Type B pancreatic cell (in vitro differentiated cells): ENCODE data around the gene IL36RN. TPM values are rescaled to one million over a fixed set of nuclear protein-coding genes. Genes with fewer than 3 reads are reported as not detected.

Experiments
- DNase-seq: peaks from one replicate; pipeline ENCODE4 v3.0.0; 2021; ENCODE audit warnings: mixed read lengths; ENCODE audit not compliant: unreplicated experiment; ENCODE audit errors: extremely low spot score
- H3K27ac Mint-ChIP-seq: 2 replicates; pipeline ENCODE4 v1.8.0; 2021; ENCODE audit warnings: mild to moderate bottlenecking, mixed read lengths
- H3K27me3 Mint-ChIP-seq: 2 replicates; pipeline ENCODE4 v1.8.0; 2021; ENCODE audit warnings: mixed read lengths
- H3K36me3 Mint-ChIP-seq: 2 replicates; pipeline ENCODE4 v1.8.0; 2021; ENCODE audit warnings: mixed read lengths
- H3K4me1 Mint-ChIP-seq: one replicate; pipeline ENCODE4 v1.8.0; 2021; ENCODE audit warnings: mixed read lengths; ENCODE audit not compliant: unreplicated experiment
- H3K4me3 Mint-ChIP-seq: 2 replicates; pipeline ENCODE4 v1.8.0; 2021; ENCODE audit warnings: mild to moderate bottlenecking, mixed read lengths
- H3K9me3 Mint-ChIP-seq: 2 replicates; pipeline ENCODE4 v1.8.0; 2021; ENCODE audit warnings: mixed read lengths
- total RNA-seq: library from RNA; stranded (reverse); gene quantifications from 2 replicates; pipeline ENCODE4 v1.2.1, GENCODE V29; 2021; ENCODE audit warnings: low replicate concordance
- TF ChIP-seq, protein P1 (sequence below): fragments of 200-600 bp; sonication (generic); conservative IDR thresholded peaks from 2 replicates; pipeline ENCODE4 v1.5.0; 2021; ENCODE audit warnings: antibody characterized with exemption, mild to moderate bottlenecking

IL36RN gene
- total RNA-seq, 1 donor from 2014 or later = 12.0 TPM

DNA sequence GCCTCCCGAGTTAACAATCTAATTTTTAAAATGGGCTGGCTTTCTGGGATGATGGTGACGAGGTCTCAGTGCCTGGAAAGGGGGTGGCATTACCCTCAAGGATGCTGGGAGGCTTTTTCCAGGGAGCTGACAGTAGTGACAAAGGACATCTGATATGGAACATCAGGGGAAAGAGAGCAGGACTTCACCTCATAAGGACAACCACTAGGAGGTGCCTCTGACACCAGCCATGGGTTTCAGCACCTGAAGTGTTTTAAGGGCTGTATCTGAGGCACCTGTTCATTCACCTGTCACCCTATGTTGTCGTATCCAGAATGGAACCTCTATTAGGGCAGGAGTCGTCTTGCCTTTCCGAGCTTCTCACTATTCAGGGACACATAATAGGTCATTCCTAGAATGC lies 17.1 kb upstream of the IL36RN start:
- DNase-seq = no peak
- no peak overlapping the region for H3K27ac Mint-ChIP-seq
- no peaks in the 10 kb centered on the region for H3K9me3 Mint-ChIP-seq
- no peak overlapping the region for H3K4me3 Mint-ChIP-seq
- H3K27me3 Mint-ChIP-seq = peaks cover 20% of the 10 kb centered on the region
- no peaks in the 10 kb centered on the region for H3K4me1 Mint-ChIP-seq
- TF ChIP-seq, protein P1, sequence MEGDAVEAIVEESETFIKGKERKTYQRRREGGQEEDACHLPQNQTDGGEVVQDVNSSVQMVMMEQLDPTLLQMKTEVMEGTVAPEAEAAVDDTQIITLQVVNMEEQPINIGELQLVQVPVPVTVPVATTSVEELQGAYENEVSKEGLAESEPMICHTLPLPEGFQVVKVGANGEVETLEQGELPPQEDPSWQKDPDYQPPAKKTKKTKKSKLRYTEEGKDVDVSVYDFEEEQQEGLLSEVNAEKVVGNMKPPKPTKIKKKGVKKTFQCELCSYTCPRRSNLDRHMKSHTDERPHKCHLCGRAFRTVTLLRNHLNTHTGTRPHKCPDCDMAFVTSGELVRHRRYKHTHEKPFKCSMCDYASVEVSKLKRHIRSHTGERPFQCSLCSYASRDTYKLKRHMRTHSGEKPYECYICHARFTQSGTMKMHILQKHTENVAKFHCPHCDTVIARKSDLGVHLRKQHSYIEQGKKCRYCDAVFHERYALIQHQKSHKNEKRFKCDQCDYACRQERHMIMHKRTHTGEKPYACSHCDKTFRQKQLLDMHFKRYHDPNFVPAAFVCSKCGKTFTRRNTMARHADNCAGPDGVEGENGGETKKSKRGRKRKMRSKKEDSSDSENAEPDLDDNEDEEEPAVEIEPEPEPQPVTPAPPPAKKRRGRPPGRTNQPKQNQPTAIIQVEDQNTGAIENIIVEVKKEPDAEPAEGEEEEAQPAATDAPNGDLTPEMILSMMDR = no peak
- no peaks in the 10 kb centered on the region for H3K36me3 Mint-ChIP-seq

DNA sequence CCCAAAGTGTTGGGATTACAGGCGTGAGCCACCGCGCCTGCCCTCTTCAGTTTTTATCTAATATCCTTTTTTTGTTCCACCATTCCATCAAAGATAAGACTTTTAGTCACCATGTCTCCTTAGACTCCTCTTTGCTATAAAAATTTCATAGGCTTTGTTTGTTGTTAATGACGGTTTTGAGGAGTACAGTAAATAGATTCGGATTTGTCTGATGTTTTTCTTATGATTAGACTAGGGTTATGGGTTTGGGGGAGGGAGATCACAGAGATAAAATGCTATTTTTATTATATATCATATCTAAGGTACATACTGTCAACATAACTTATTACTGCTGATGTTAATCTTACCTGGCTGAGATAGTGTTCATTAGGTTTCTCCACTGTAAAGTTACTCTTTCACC lies 12.5 kb upstream of the IL36RN start:
- H3K4me1 Mint-ChIP-seq = no peaks in the 10 kb centered on the region
- TF ChIP-seq, protein P1 = no peak
- H3K9me3 Mint-ChIP-seq = no peaks in the 10 kb centered on the region
- H3K36me3 Mint-ChIP-seq = no peaks in the 10 kb centered on the region
- peaks cover 11% of the 10 kb centered on the region for H3K27me3 Mint-ChIP-seq
- no peak for DNase-seq
- H3K27ac Mint-ChIP-seq = no peak overlapping the region
- H3K4me3 Mint-ChIP-seq = no peak overlapping the region

DNA sequence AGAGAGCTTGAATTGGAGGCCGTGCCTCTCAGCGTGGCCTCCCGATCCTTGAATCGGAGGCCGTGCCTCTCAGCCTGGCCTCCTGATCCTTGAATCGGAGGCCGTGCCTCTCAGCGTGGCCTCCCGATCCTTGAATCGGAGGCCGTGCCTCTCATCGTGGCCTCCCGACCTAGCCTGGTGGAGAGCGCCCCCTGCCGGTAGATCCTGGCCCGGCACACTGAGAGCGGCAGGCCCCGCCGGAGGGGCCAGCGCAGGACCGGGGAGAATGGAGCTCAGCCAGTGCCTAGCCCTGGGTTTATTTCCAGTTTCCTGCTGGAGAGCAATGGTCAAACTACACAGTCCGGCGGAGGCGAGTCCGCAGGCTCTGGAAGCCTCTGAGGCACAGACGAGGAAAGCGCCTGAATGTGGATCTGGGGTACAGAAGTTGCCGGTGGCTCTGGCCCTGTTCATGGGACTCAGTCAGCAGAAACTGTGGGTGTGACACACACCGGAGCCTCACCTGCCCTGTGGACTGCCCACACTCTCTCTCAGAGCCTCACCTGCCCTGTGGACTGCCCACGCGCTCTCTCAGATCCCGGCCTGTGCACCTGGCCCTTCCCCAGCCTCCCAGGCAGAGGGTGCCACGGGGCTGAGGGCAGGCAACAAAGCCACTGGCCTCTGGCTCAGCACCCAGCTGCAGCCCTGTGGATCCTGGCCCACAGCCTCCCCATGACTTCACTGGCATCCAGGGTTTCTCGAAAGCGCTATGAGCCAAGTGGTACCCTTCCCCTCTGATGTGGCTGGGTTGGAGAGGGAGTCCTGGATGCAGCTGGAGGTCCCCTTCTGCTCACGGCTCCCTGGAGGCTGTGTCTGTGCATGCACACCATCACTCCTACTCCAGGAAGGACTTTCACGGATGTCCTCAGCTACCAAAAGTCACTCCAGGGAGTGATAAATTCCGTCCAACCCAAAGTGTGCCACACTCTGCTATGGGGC lies 7.8 kb upstream of the IL36RN start:
- peak; percentile 67 for DNase-seq
- H3K4me3 Mint-ChIP-seq = no peak overlapping the region
- peaks cover 4% of the 10 kb centered on the region for H3K27me3 Mint-ChIP-seq
- H3K27ac Mint-ChIP-seq = no peak overlapping the region
- H3K4me1 Mint-ChIP-seq = no peaks in the 10 kb centered on the region
- no peaks in the 10 kb centered on the region for H3K36me3 Mint-ChIP-seq
- peaks cover 2% of the 10 kb centered on the region for H3K9me3 Mint-ChIP-seq
- TF ChIP-seq, protein P1 = no peak

DNA sequence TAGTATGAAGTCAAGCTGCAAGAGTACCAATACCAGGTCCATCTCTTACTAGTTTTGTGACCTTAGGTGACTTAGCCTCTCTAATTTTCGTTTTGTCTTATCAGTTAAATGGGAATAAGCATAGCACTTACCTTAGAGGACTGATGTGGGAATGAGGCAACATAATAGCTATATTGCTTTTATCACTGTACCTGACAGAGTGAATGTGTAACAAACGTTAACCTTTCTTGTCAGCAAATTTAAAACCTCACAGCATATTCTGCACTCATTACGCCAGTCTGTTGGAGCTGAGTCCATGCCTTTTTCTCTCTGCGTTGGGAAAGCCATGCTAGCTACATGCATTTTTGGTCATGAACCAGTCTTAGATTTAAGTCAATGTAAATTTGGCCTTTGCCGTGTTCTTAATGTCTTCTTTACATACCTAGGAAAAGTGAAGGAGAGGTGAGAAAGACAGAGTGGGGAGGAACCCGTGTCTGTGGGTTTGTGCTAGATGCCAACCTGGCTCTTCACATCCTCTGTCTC lies 6.5 kb upstream of the IL36RN start, which contains the start of gene IL36B:
Gene IL36B (minus strand): TSS at position 472 of the 522 bp plus-strand sequence.
- Mint-ChIP-seq H3K9me3 (peaks cover 4% of the 10 kb centered on the region), H3K27ac (no peak within 1 kb of the TSS), H3K27me3 (peaks cover 4% of the 10 kb centered on the region), H3K4me3 (no peak within 1 kb of the TSS), H3K36me3 (no peaks in the 10 kb centered on the region), H3K4me1 (no peaks in the 10 kb centered on the region)
- TF ChIP-seq, protein P1 = no peak
- DNase-seq = no peak

DNA sequence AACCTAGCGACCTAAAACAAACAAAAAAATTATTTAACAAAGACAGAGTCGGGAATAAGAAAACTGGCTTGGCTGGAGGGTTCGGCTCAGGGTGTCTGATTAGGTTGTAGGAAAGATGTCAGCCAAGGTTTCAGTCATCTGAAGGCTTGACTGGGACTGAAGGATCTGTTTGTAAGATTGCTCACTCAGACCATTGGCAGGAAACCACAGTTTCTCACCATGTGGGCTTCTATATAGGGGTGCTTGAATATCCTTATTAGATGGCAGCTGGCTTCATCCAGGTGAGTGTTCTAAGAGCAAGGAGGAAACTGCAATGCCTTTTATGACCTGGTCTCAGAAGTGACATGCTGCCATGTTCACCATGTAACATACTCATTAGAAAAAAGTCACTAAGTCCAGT lies 5.3 kb upstream of the IL36RN start:
- H3K36me3 Mint-ChIP-seq = peaks cover 4% of the 10 kb centered on the region
- no peaks in the 10 kb centered on the region for H3K4me1 Mint-ChIP-seq
- DNase-seq = no peak
- no peak overlapping the region for H3K4me3 Mint-ChIP-seq
- TF ChIP-seq, protein P1 = no peak
- peaks cover 3% of the 10 kb centered on the region for H3K27me3 Mint-ChIP-seq
- H3K9me3 Mint-ChIP-seq = peaks cover 4% of the 10 kb centered on the region
- H3K27ac Mint-ChIP-seq = no peak overlapping the region
